IPS-18c (cell line): ENCODE data around the gene RYR2.

Source experiments
- H3K4me3 ChIP-seq: 2 replicates; pipeline ENCODE4 v1.7.0; 2013; ENCODE audit warnings: low read depth, mild to moderate bottlenecking, low read length, moderate library complexity; ENCODE audit not compliant: insufficient read depth
- H3K9me3 ChIP-seq: one replicate; pipeline ENCODE4 v1.6.1; 2013; ENCODE audit warnings: mild to moderate bottlenecking, low read length, moderate library complexity; ENCODE audit not compliant: control insufficient read depth, insufficient read depth

RYR2 gene

GRCh38 chr1:237387144-237387505, 345.1 kb downstream of the RYR2 start:
- no peaks in the 10 kb centered on the region for H3K9me3 ChIP-seq
- no peak overlapping the region for H3K4me3 ChIP-seq

- H3K9me3 ChIP-seq: no peaks in the 10 kb centered on the region
- H3K4me3 ChIP-seq: no peak overlapping the region
Measured at GRCh38 chr1:237390823-237391222, 348.8 kb downstream of the RYR2 start.

- Histone ChIP-seq H3K9me3 (no peaks in the 10 kb centered on the region), H3K4me3 (no peak overlapping the region)
Measured at GRCh38 chr1:237393632-237394031, 351.6 kb downstream of the RYR2 start.

GRCh38 chr1:237394281-237394680, 352.3 kb downstream of the RYR2 start:
- no peak overlapping the region for H3K4me3 ChIP-seq
- peaks cover 4% of the 10 kb centered on the region for H3K9me3 ChIP-seq

GRCh38 chr1:237396426-237396825, 354.4 kb downstream of the RYR2 start:
- H3K4me3 ChIP-seq: no peak overlapping the region
- H3K9me3 ChIP-seq: peaks cover 4% of the 10 kb centered on the region

- Histone ChIP-seq H3K4me3 (no peak overlapping the region), H3K9me3 (peaks cover 4% of the 10 kb centered on the region)
Measured at GRCh38 chr1:237398751-237399150, 356.8 kb downstream of the RYR2 start.

- no peak overlapping the region for H3K4me3 ChIP-seq
- H3K9me3 ChIP-seq: no peaks in the 10 kb centered on the region
Measured at GRCh38 chr1:237405912-237406311, 363.9 kb downstream of the RYR2 start.

- Histone ChIP-seq H3K9me3 (no peaks in the 10 kb centered on the region), H3K4me3 (no peak overlapping the region)
Measured at GRCh38 chr1:237411621-237412020, 369.6 kb downstream of the RYR2 start.

GRCh38 chr1:237416924-237417655, 375.1 kb downstream of the RYR2 start:
- H3K9me3 ChIP-seq: no peaks in the 10 kb centered on the region
- H3K4me3 ChIP-seq: no peak overlapping the region

GRCh38 chr1:237428809-237429208, 386.8 kb downstream of the RYR2 start:
- Histone ChIP-seq H3K4me3 (no peak overlapping the region), H3K9me3 (no peaks in the 10 kb centered on the region)

GRCh38 chr1:237429252-237429651, 387.3 kb downstream of the RYR2 start:
- no peaks in the 10 kb centered on the region for H3K9me3 ChIP-seq
- no peak overlapping the region for H3K4me3 ChIP-seq

- H3K9me3 ChIP-seq: no peaks in the 10 kb centered on the region
Measured at GRCh38 chr1:237431448-237431847, 389.5 kb downstream of the RYR2 start.

GRCh38 chr1:237440346-237440745, 398.4 kb downstream of the RYR2 start:
- Histone ChIP-seq H3K9me3 (no peaks in the 10 kb centered on the region), H3K4me3 (no peak overlapping the region)

More at GRCh38 chr1:237431448-237431847, 389.5 kb downstream of the RYR2 start:
- H3K4me3 ChIP-seq: no peak overlapping the region

- Histone ChIP-seq H3K4me3 (no peak overlapping the region), H3K9me3 (no peaks in the 10 kb centered on the region)
Measured at GRCh38 chr1:237444120-237444790, 402.3 kb downstream of the RYR2 start.

GRCh38 chr1:237448042-237448441, 406.1 kb downstream of the RYR2 start:
- Histone ChIP-seq H3K9me3 (no peaks in the 10 kb centered on the region), H3K4me3 (no peak overlapping the region)

GRCh38 chr1:237457573-237457972, 415.6 kb downstream of the RYR2 start:
- no peak overlapping the region for H3K4me3 ChIP-seq

GRCh38 chr1:237467320-237467719, 425.3 kb downstream of the RYR2 start:
- H3K9me3 ChIP-seq: no peaks in the 10 kb centered on the region
- H3K4me3 ChIP-seq: no peak overlapping the region

More at GRCh38 chr1:237457573-237457972, 415.6 kb downstream of the RYR2 start:
- no peaks in the 10 kb centered on the region for H3K9me3 ChIP-seq

GRCh38 chr1:237470712-237471338, 428.8 kb downstream of the RYR2 start:
- no peak overlapping the region for H3K4me3 ChIP-seq
- H3K9me3 ChIP-seq: no peaks in the 10 kb centered on the region
